OCI-LY1 (cell line): ENCODE data around the gene AP4E1.
"Not testable (repeated sequence)": the region's sequence is repeated elsewhere in the genome, so short reads cannot be mapped to it uniquely, and the experiment has no call there.

ENCODE experiments used
- H2AFZ ChIP-seq: fragments of 200-600 bp; sonication (generic), shearing (Covaris generic); 2 replicates; pipeline ENCODE4 v1.6.0; 2014; ENCODE audit warnings: antibody characterized with exemption, mild to moderate bottlenecking, low read length
- H3F3A ChIP-seq: fragments of 200-600 bp; sonication (generic), shearing (Covaris generic); 2 replicates; pipeline ENCODE4 v1.6.0; 2014; ENCODE audit warnings: mild to moderate bottlenecking, antibody characterized with exemption, low read length, moderate library complexity; ENCODE audit not compliant: insufficient read depth
- H3K27ac ChIP-seq: fragments of 200-600 bp; sonication (generic); 2 replicates; pipeline ENCODE4 v1.5.1; 2014; ENCODE audit warnings: low read length, mixed run types, mild to moderate bottlenecking, low read depth; ENCODE audit not compliant: poor library complexity, severe bottlenecking
- H3K27me3 ChIP-seq: fragments of 200-600 bp; sonication (generic); 2 replicates; pipeline ENCODE4 v1.6.0; 2014; ENCODE audit warnings: antibody characterized with exemption, mild to moderate bottlenecking, low read length, moderate library complexity; ENCODE audit not compliant: insufficient read depth
- H3K36me3 ChIP-seq: fragments of 200-600 bp; sonication (generic); 2 replicates; pipeline ENCODE4 v1.6.1; 2014; ENCODE audit warnings: mild to moderate bottlenecking, antibody characterized with exemption, low read length, moderate library complexity, mixed read lengths; ENCODE audit not compliant: insufficient read depth
- H3K4me1 ChIP-seq: fragments of 200-600 bp; sonication (generic); 2 replicates; pipeline ENCODE4 v1.5.1; 2014; ENCODE audit warnings: mild to moderate bottlenecking, low read length, moderate library complexity; ENCODE audit not compliant: insufficient read depth, severe bottlenecking
- H3K4me2 ChIP-seq: fragments of 200-600 bp; sonication (generic), shearing (Covaris generic); 2 replicates; pipeline ENCODE4 v1.6.1; 2014; ENCODE audit warnings: low read length
- H3K4me3 ChIP-seq: fragments of 200-600 bp; sonication (generic); 2 replicates; pipeline ENCODE4 v1.5.1; 2014; ENCODE audit warnings: low read length, low read depth, mild to moderate bottlenecking, mixed read lengths; ENCODE audit not compliant: poor library complexity, severe bottlenecking
- H3K79me2 ChIP-seq: fragments of 200-600 bp; shearing (Covaris generic); 2 replicates; pipeline ENCODE4 v1.6.1; 2016; ENCODE audit warnings: mixed run types, low read length, mixed read lengths; ENCODE audit not compliant: insufficient read depth
- H3K9ac ChIP-seq: fragments of 200-600 bp; sonication (generic), shearing (Covaris generic); 2 replicates; pipeline ENCODE4 v1.6.1; 2014; ENCODE audit warnings: mild to moderate bottlenecking, low read length, mixed read lengths
- H3K9me2 ChIP-seq: fragments of 200-600 bp; sonication (generic), shearing (Covaris generic); 2 replicates; pipeline ENCODE4 v1.6.1; 2014; ENCODE audit warnings: low read depth, mild to moderate bottlenecking, low read length, mixed read lengths
- H3K9me3 ChIP-seq: fragments of 200-600 bp; shearing (Covaris generic); 2 replicates; pipeline ENCODE4 v1.6.1; 2014; ENCODE audit warnings: low read length, mixed read lengths
- H4K20me1 ChIP-seq: fragments of 200-600 bp; sonication (generic), shearing (Covaris generic); 2 replicates; pipeline ENCODE4 v1.6.0; 2016; ENCODE audit warnings: mild to moderate bottlenecking, low read length; ENCODE audit not compliant: insufficient read depth
- EZH2 ChIP-seq: fragments of 200-600 bp; sonication (generic), shearing (Covaris generic); IDR thresholded peaks from 2 replicates; pipeline ENCODE4 v1.8.0; 2017; ENCODE audit warnings: borderline replicate concordance, mixed run types, mild to moderate bottlenecking, antibody characterized with exemption, low read length, moderate library complexity, mixed read lengths
- TF ChIP-seq, protein P1 (sequence below): fragments of 200-600 bp; sonication (generic), shearing (Covaris generic); IDR thresholded peaks from 2 replicates; pipeline ENCODE4 v1.5.1; 2017; ENCODE audit warnings: mild to moderate bottlenecking, antibody characterized with exemption, low read length, moderate library complexity, mixed read lengths

AP4E1 gene

DNA sequence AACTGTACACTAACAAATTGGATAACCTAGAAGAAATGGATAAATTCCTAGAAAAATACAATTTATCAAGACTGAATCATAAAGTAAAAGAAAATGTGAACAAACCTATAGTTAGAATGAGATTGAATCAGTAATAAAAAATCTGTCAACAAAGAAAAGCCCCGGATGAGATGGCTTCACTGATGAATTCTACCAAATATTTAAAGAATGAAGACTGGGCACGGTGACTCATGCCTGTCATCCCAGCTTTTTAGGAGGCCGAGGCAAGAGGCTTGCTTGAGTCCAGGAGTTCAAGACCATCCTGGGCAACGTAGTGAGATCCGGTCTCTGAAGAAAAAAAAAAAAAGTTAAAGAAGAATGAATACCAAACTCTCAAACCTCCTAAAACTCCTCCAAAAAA, 17.7 kb upstream of the AP4E1 start:
- Histone ChIP-seq H3K4me2 (no peak overlapping the region), H3F3A (no peaks in the 10 kb centered on the region), H3K79me2 (no peaks in the 10 kb centered on the region), H3K9me3 (peaks cover 5% of the 10 kb centered on the region; the same call in 1 of the 2 replicates), H3K27me3 (no peaks in the 10 kb centered on the region), H3K9me2 (no peaks in the 10 kb centered on the region), H4K20me1 (no peaks in the 10 kb centered on the region), H3K9ac (no peak overlapping the region), H3K36me3 (no peaks in the 10 kb centered on the region), H2AFZ (no peak overlapping the region), H3K4me1 (no peaks in the 10 kb centered on the region), H3K27ac (no peak overlapping the region), H3K4me3 (no peak overlapping the region)
- TF ChIP-seq, protein P1, sequence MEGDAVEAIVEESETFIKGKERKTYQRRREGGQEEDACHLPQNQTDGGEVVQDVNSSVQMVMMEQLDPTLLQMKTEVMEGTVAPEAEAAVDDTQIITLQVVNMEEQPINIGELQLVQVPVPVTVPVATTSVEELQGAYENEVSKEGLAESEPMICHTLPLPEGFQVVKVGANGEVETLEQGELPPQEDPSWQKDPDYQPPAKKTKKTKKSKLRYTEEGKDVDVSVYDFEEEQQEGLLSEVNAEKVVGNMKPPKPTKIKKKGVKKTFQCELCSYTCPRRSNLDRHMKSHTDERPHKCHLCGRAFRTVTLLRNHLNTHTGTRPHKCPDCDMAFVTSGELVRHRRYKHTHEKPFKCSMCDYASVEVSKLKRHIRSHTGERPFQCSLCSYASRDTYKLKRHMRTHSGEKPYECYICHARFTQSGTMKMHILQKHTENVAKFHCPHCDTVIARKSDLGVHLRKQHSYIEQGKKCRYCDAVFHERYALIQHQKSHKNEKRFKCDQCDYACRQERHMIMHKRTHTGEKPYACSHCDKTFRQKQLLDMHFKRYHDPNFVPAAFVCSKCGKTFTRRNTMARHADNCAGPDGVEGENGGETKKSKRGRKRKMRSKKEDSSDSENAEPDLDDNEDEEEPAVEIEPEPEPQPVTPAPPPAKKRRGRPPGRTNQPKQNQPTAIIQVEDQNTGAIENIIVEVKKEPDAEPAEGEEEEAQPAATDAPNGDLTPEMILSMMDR: no peak
- TF ChIP-seq EZH2: no peak

DNA sequence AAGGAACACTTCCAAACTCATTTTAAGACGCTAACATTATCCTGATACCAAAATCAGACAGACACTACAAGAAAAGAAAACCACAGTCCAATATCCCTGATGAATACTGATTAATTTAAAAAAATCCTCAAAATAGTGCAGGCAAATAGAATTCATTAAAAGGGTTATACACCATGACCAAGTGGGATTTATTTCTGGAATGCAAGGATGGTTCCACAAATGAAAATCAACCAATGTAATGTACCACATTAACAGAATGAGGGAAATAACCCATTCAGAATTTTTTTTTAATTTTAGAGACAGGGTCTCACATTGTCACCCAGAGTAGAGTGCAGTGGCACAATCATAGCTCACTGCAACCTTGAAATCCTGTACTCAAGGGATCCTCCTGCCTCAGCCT, 17.3 kb upstream of the AP4E1 start:
- H3K4me2 ChIP-seq: no peak overlapping the region
- H3K9ac ChIP-seq: no peak overlapping the region
- no peak overlapping the region for H2AFZ ChIP-seq
- no peaks in the 10 kb centered on the region for H3K9me2 ChIP-seq
- no peak overlapping the region for H3K27ac ChIP-seq
- H4K20me1 ChIP-seq: no peaks in the 10 kb centered on the region
- H3K36me3 ChIP-seq: no peaks in the 10 kb centered on the region
- no peaks in the 10 kb centered on the region for H3F3A ChIP-seq
- H3K4me1 ChIP-seq: no peaks in the 10 kb centered on the region
- peaks cover 5% of the 10 kb centered on the region; the same call in 1 of the 2 replicates for H3K9me3 ChIP-seq
- no peaks in the 10 kb centered on the region for H3K79me2 ChIP-seq
- TF ChIP-seq, protein P1: no peak
- no peak for TF ChIP-seq EZH2
- H3K27me3 ChIP-seq: no peaks in the 10 kb centered on the region
- no peak overlapping the region for H3K4me3 ChIP-seq

DNA sequence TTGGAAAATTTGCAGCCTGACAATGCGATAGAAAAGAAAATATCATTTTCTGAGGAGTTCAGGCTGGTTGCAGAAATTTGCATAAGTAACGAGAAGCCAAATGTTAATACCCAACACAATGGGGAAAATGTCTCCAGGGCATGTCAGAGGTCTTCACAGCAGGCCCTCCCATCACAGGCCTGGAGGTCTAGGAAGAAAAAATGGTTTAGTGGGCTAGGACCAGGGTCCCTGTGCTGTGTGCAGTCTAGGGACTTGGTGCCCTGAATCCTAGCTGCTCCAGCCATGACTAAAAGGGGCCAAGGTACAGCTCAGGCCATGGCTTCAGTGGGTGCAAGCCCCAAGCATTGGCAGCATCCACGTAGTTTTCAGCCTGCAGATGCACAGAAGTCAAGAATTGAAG, 14.5 kb upstream of the AP4E1 start:
- H3K27ac ChIP-seq: no peak overlapping the region
- no peak overlapping the region for H3K9ac ChIP-seq
- no peak overlapping the region for H3K4me3 ChIP-seq
- no peaks in the 10 kb centered on the region for H3F3A ChIP-seq
- H3K9me3 ChIP-seq: peaks cover 5% of the 10 kb centered on the region; the same call in 1 of the 2 replicates
- no peaks in the 10 kb centered on the region for H4K20me1 ChIP-seq
- no peaks in the 10 kb centered on the region for H3K79me2 ChIP-seq
- no peak overlapping the region for H3K4me2 ChIP-seq
- H2AFZ ChIP-seq: no peak overlapping the region
- TF ChIP-seq, protein P1: no peak
- TF ChIP-seq EZH2: no peak
- H3K9me2 ChIP-seq: no peaks in the 10 kb centered on the region
- no peaks in the 10 kb centered on the region for H3K4me1 ChIP-seq
- no peaks in the 10 kb centered on the region for H3K27me3 ChIP-seq
- H3K36me3 ChIP-seq: no peaks in the 10 kb centered on the region

DNA sequence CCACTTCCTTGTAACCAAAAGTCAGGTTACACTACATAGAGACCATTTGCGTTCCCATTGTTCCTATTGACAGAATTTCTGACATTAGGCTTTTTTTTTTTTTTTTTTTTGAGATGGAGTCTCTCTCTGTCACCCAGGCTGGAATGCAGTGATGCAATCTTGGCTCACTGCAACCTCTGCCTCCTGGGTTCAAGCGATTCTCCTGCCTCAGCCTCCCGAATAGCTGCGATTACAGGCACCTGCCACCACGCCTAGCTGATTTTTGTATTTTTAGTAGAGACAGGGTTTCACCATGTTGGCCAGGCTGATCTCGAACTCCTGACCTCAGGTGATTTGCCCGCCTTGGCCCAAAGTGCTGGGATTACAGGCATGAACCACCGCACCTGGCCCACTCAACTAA, 7.1 kb upstream of the AP4E1 start:
- not testable (repeated sequence) for H3K4me3 ChIP-seq, H3K9me3 ChIP-seq, H3K27me3 ChIP-seq, H3K9ac ChIP-seq, H3K36me3 ChIP-seq, H2AFZ ChIP-seq, H3F3A ChIP-seq, H3K27ac ChIP-seq, H3K9me2 ChIP-seq, H4K20me1 ChIP-seq, H3K4me1 ChIP-seq, H3K4me2 ChIP-seq, H3K79me2 ChIP-seq
